HG03045 (cell line): ENCODE measurements around the gene PFKFB3.
"Not testable (repeated sequence)": the region's sequence is repeated elsewhere in the genome, so short reads cannot be mapped to it uniquely, and the experiment has no call there.

Source experiments
- ATAC-seq: cut with Tn5 transposase; IDR thresholded peaks from one replicate; pipeline ENCODE4 v1.9.1; 2021; ENCODE audit warnings: mild to moderate bottlenecking, moderate library complexity; ENCODE audit not compliant: unreplicated experiment

The PFKFB3 gene

DNA sequence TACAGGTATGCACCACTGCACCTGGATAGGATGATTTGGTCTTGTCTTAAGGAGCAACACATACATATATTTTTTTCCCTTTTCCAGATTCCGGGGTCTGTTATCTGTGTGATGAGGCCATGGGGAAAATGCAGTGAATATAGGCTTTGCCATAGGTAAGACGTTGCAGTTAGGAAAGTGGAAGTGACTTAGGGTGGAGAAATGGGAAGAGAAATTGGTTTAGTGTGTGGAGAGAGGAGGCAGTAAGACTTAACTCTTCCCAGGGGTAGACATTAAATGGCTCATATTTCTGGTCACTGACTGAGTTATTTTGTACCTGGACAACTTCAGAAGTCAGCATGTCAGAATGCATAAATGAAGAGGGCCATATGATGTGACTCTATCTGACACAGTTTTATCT is 66.7 kb downstream of the PFKFB3 start:
- ATAC-seq = no peak

DNA sequence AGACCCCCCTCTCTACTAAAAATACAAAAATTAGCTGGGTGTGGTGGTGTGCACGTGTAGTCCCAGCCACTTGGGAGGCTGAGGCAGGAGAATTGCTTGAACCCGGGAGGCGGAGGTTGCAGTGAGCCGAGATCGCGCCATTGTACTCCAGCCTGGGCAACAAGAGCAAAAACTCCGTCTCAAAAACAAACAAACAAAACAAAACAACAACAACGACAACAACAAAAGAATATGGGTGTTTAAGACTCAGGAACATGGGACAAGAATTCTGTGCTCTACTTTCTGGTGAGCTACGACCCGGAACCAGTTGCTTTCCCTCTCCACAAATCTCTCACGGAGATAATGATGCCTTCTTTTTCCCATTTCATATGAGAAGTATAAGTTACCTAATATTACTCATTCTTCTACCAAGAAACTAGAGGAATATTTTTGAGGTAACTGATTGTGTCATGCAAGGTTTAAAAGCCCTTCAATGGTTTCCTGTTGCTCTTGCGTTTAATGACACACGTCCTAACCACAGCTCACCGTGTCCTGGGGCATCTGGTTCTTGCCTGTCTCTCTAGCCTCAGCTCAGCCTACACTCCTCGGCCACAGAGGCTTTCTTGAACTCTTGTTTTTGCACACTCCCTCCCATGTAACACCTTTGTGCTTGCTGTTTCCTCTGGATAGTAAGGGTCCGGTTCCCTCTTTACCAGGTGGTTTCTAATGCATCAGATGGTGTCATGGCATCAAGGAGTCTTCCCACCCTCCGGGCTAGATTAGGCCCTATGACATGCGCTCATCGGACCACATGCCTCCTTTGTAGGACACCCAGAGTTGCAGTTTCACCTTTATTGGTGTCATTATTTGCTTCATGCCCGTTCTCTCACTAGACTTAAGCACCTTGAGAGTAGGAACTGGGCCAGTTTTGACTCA is 67.5 kb downstream of the PFKFB3 start:
- peak; percentile 55 for ATAC-seq

DNA sequence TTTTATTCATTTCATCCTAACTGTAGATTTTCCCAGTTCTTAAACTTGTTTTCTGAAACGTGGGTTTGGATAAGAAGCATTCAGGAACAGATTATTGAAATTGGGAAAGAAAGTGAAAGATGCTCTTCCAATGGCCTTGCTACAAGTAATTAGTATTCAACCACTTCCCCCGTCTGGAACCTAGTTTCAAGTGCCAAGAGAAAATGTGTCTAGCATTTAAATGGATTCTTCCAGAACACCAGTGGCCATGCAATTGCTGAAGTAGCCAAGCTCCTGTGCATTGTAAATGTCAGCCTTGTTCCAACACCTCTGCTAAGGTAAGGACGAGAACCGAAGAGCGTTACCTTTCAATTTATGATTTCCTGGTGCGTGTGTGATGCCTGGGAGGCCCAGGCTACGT is 68.2 kb downstream of the PFKFB3 start:
- ATAC-seq = no peak

DNA sequence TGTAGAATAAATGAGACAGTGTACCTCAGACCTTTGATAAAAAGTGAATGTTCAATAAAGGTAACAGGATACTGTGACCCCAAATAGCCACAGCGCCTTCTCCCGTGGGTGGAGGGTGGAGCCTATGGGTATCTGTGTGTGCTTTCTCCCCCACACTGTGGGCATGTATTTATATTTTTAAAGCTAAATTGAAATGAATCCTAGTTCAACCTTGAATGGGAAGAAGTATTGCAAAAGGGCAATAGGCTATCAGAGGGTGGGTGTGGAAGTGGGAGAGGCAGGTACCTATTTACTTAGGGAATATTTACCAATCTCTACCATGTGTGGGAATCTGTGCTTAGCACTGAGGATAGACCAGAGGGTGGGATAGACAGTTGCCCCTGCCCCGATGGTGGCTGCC is 68.9 kb downstream of the PFKFB3 start:
- no peak for ATAC-seq

DNA sequence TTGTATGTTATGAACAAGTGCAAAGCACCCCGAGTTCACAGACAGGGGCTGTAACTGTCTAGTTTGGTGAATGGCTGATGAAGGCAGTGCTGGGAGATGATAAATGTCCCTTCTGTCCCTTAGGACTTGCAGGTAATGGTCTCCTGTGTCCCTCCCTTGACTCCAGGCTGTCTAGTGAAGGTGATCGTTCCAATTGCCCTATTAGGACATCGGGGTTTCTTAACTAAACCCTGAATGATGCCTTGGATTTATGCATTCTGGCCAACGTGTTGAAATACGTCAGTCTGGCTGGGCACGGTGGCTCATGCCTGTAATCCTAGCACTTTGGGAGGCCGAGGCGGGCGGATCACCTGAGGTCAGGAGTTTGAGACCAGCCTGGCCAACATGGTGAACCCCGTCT is 69.4 kb downstream of the PFKFB3 start:
- no peak for ATAC-seq

DNA sequence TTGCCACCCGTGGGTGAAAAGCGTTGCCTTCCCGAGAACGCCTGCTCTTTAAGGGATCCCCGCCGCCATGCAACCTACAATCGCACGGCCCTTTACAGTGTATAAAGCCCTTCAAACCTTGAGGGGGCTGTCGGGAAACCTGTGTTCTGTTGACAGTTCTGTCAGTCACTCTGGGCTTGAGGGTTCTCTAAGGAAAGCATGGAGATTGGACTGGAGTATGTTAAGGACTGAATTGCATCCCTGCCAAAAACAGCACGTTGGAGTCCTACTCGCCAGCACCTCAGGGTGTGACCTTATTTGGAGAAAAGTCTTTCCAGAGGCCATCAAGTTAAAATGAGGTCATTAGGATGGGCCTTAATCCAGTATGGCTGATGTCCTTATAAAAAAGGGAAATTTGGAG is 70.6 kb downstream of the PFKFB3 start:
- no peak for ATAC-seq

DNA sequence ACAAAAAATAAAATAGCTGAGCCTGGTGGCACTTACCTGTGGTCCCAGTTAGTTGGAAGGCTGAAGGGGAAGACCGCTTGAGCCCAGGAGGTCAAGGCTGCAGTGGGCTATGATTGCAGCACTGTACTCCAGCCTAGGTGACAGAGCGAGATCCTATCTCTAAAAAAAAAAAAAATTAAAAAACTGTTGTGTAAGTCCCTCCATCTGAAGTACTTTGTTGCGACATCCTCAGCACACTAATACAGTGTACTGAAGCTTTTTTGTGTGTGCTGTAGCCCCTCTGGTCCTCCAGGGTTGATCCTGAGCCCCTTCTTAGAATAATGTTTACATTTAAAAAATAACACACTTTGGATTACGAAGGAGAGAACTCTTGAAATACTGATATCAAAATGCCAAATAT is 71.3 kb downstream of the PFKFB3 start:
- no peak for ATAC-seq

DNA sequence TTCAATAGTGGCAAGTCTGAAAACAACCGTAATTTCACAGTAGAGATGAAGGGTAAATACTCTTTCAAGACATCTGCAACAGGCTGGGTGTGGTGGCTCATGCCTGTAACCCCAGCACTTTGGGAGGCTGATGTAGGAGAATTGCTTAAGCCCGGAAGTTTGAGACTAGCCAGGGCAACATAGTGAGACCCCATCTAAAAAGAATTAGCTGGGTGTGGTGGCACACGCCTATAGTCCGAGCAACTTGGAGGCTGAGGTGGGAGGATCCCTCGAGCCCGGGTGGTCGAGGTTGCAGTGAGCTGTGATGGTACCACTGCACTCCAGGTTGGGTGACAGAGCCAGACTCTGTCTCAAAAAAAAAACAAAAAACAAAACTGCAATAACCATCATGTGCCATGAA is 71.8 kb downstream of the PFKFB3 start:
- ATAC-seq = no peak

DNA sequence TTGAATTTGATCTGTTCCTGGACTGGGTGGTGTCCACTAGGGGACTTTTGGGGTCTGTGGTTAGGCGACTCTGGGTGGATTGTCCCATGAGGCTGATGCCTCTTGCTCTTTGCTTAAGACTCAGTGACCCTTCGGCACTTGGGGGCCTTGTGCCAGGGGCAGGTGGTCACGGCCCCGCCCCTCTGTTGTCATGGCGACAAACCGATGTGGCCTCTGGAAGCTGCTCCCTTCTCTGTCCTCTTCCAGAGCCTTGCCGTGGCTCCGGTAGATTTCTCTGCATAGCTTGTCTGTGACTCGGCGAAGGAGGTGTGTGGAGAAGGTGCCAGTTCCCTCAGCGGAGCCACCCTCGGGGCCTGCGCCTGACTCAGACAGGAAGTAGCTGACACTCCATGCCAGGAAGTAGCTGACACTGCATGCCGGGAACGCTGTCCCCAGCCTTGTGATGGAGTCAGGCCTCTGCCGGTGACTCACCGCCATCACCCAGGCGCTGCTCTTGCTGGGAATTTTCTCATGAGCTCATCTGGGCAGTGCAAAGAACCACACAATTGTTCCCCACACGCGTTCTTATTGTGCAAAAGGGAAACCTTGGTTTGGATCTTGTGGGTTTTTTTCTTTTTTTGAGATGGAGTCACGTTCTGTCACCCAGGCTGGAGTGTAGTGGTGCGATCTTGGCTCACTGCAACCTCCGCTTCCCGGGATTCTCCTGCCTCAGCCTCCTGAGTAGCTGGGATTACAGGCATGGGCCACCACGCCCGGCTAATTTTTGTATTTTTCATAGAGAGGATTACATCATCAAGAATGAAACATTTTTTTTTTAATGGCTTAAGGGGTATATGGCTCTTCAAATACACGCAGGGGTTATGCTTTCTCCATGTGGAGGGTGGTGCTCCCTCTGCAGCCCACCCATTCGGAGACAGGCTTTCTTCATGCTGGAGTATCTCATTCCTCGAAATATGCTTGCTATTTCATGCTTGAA is 72.6 kb downstream of the PFKFB3 start:
- peak; percentile 64 for ATAC-seq

DNA sequence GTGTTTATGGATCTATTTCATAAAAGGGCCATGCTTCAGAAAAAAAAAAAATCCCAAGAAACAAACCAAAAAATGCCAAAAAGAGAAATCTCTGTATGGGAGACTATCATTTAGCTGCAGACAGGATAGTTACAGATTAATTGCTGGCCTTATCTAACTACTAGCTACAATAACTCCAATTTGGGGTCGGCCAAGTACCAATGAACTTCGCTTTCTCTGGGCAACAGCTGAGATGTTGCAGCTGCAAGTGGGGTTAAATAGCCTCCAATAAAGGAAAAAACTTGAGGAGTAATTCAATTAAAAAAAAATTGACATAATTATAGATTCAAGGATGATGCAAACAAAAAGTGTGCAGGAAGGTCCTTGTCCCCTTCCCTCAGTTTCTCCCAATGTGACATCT is 73.6 kb downstream of the PFKFB3 start:
- ATAC-seq = no peak

DNA sequence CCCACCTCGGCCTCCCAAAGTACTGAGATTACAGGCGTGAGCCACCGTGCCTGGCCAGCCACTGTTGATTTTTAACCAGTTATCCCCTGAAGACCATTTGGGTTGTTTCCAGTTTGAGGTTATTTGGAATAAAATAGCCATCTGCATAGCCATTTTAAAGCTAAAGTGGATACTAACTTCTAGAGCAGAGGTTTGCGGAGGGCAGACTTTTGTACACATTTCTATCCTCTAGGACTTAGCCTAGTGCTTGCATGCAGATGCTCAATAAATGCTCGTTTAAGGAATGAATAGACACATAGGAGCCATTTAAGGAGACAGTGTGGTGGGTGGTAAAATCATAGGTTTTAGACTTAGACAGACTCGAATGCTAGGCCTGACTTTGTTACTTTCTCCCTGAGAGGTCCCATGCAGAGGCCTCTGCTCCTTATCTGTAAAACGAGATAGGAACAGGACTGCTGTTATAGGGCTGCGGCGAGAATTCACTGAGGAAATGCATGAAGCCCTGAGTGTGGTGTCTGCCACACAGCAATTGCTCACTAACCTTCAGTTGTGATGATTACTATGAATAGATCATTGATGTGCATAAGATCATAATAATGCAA is 75.9 kb downstream of the PFKFB3 start:
- ATAC-seq = no peak

DNA sequence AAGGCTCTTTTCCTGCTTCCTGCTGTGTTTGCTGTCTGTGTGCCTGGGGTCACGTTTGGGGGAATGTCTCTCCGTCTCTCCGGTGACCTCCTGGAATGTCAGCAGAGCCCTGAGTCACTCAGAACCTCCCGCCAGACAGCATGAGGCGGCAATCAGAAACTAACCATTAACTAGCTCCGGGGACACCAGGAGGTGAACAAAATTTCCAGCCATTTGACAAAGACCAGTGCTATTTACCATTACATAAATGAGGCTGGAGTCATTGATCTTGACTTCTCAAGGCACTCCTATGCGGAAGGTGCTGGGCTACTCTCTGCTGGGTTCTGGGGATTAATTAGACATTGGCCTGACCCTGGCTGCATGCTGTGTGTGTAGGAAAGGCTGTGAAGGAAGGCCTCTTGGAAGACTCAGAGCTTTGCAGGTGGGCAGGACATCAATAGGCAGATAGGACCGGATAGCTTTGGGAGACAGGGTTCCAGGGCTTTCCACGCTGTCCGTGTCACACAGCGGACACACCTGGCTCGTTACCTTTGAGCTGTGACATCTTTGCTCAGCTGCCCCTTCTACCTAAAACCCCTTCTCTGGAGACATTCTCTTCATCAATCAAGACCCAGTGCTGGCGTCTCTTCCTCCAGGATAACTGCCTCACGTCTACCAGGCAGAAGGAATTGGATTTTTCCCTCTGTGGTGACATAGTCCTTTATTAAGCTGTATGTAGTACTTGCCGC is 77.0 kb downstream of the PFKFB3 start:
- no peak for ATAC-seq

DNA sequence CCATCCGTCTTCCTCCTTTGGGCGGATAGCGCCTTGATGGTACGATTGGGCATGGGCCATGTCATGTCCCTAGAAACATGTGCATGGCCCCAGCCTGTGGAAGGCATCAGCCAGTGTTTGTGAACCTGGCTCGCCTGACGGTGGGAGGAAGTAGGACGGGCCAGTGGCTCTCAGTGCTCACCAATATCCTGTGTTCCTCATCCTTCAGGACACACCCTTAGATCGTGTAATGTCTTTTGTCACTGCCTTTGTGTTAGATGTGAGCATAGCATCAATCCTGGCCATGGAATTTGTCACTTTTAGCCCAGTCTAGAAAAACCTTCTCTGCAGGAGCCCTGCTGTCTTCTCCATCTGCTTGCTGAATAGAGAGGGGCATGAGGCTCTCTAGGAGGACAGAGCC is 77.6 kb downstream of the PFKFB3 start:
- no peak for ATAC-seq

DNA sequence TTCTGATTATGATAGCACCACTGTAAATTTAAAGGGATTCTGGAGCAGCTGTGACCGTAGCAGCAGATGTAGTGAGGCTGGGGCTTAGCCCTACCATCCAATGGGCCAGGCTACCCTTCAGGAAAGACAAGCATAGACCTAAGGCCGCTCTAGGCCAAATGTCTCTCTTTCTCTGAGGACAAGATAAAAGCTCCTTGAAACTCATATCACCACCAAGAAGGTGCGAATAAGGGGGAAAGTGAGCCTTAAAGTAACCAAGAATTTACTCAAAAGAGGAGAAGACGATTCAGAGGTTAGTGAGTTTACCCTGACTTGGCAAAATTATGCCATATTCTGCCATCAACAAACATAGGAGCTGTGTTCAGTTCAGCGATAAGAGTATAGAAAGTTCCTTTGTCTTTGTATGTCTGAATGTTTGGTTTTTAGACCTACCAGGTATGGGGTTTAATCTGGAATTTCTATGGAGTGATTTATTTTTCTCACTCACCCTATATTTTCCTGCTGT is 79.8 kb downstream of the PFKFB3 start:
- ATAC-seq = no peak

DNA sequence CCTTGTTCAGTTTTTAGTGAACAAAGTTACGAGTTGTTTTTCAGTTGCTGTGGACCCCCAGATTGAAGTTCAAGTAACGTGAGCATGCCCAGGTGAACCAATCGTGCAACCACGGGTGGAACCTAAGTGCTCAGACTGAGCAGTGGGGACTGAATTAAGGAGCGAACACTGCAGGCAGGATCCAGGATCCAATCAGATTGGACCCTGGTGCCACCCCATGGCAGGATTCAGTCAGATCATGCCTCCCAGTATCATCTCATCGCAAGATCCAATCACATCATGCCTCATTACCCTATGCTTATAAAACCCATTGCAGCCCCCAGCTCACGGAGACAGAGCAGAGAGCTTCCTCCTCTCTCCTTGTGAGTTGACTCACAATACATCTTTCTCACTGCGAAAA is 80.9 kb downstream of the PFKFB3 start:
- ATAC-seq = no peak

DNA sequence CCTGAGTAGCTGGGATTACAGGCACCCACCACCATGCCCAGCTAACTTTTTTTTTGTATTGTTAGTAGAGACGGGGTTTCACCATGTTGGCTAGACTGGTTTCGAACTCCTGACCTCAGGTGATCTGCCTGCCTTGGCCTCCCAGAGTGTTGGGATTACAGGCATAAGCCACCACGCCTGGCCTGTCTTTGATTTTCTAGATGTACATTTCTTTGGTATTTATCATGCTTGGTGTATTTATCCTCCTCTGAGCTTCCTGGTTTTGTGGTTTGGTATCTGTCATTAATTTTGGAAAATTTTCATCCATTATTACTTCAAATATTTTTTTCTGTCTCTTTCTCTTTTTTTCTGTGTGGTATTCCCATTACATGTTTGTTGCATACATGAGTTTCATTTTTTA is 87.9 kb downstream of the PFKFB3 start:
- not testable (repeated sequence) for ATAC-seq

DNA sequence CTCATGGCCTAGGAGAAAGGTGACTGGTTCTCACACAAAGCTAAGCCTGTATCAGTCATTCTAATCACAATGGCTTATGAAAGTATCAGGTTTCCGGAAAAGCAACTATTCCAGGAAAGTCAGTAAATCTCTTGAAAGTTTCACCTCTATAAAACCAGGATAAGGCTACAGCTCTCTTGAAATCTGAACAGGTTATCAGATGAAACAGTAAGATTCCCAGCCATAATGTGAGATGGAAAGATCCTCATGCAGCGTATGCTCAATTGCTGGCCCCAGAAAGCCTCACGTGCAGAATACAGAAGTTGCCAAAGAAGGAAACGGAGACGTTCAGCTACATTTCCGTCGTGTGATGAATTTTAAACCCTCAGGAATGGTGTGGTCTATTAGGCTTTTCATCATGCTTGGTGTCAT is 90.0 kb downstream of the PFKFB3 start:
- ATAC-seq = no peak

DNA sequence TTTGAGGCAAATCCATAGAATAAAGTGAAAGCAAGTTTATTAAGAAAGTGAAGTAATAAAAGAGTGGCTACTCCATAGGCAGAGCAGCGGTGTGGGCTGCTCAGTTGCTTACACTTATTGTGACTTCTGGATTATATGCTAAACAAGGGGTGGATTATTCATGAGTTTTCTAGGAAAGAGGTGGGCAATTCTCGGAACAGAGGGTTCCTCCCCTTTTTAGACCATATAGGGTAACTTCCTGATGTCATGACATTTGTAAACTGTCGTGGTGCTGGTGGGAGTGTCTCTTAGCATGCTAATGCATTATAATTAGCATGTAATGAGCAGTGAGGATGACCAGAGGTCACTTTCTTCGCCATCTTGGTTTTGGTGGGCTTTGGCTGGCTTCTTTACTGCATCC is 93.7 kb downstream of the PFKFB3 start:
- ATAC-seq = not testable (repeated sequence)

DNA sequence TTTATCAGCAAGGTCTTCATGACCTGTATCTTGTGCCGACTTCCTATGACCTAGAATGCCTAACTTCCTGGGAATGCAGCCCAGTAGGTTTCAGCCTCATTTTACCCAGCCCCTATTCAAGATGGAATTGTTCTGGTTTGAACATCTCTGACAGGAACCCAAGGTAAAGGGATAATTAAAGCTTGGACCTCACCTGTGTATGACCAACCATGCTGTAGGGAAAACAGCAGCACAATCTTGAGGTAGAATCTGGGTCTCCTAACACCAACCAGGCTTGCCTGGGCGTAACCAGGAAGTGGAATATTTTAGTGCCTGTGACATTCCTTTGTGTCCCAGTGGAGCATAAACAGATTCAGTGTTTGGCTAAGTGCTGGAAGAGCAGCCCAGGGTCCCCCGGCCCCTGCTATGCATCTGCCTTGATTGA is 94.1 kb downstream of the PFKFB3 start:
- no peak for ATAC-seq

DNA sequence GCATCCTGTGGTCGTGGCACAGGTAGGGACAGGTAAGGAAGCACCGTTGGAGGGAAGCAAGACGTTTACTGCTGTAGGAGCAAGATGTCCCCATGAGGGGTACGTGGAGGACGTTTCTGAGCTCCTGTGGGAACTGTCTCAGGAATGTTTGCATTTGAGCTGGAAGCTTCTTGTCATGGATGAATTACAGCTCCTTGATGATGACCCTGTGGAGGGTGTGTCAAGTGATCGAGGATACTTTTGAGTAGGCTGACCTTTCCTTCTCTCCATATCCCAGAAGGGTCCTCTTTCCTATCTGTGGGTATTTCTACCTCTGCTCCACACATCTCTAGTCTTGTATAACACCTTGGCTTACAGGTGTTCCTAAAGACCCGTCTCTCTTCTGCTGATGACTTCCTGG is 94.8 kb downstream of the PFKFB3 start:
- no peak for ATAC-seq
